ENCODE measurements around the gene SMYD5.

DNA sequence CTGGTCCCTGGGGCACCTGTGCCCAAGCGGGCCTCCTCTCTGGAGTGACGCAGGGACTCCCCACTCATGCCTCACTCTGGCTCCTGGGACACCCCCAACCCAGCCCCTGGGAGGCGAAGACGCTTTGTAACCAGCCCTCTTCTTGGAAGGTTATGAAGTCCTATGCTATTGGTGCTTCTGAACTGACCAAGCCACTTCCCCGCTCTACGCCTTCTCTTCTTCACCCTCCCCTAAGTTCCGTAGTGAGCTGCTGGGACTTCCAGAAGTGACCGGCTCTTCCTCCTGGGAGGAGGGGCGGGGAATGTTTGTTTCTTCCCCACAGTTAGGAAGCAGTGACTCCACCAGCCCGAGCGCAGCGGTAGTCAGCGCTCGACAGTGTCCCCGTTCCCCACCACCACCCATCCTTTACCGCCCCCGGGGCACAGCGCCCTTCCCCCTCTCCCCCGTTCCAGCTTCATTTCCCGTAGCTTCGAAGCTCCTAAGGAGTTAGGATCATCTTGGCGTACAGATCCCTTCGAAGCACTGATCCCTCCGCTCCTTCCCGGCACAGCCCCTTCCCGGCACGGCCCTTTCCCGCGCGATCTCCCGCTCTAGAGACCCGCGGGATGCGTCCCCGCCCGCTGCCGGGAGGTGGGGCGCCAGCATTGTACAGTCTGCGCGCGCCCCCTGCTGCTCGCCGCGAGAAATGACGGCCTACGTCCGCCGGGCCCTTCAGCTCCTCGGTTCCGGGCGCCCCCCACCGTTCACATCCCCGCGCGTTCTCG lies 37.0 kb upstream of the SMYD5 start:
- TF ChIP-seq EZH2 (IDR thresholded peaks at IDR 0.05; ENCODE audit: insufficient read depth, low read length), result no peak
- TF ChIP-seq, protein P1, sequence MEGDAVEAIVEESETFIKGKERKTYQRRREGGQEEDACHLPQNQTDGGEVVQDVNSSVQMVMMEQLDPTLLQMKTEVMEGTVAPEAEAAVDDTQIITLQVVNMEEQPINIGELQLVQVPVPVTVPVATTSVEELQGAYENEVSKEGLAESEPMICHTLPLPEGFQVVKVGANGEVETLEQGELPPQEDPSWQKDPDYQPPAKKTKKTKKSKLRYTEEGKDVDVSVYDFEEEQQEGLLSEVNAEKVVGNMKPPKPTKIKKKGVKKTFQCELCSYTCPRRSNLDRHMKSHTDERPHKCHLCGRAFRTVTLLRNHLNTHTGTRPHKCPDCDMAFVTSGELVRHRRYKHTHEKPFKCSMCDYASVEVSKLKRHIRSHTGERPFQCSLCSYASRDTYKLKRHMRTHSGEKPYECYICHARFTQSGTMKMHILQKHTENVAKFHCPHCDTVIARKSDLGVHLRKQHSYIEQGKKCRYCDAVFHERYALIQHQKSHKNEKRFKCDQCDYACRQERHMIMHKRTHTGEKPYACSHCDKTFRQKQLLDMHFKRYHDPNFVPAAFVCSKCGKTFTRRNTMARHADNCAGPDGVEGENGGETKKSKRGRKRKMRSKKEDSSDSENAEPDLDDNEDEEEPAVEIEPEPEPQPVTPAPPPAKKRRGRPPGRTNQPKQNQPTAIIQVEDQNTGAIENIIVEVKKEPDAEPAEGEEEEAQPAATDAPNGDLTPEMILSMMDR (IDR thresholded peaks at IDR 0.05; ENCODE audit: insufficient read depth, low read depth, low read length), result peak; percentile 52

Measured in astrocyte (in vitro differentiated cells and primary cell).